OCI-LY7 (cell line): Measurements from ENCODE around the gene SHTN1.

Experiments
- EZH2phosphoT487 ChIP-seq: fragments of 200-600 bp; sonication (generic); IDR thresholded peaks from 2 replicates; pipeline ENCODE4 v1.6.1; 2018; ENCODE audit warnings: low read depth, borderline replicate concordance, mild to moderate bottlenecking, mixed run types, antibody characterized with exemption, low read length, moderate library complexity, mixed read lengths
- TF ChIP-seq, protein P1 (sequence below): fragments of 200-600 bp; sonication (generic); conservative IDR thresholded peaks from 2 replicates; pipeline ENCODE4 v1.5.1; 2014; ENCODE audit warnings: mild to moderate bottlenecking, antibody characterized with exemption, low read length, moderate library complexity, mixed read lengths

DNA sequence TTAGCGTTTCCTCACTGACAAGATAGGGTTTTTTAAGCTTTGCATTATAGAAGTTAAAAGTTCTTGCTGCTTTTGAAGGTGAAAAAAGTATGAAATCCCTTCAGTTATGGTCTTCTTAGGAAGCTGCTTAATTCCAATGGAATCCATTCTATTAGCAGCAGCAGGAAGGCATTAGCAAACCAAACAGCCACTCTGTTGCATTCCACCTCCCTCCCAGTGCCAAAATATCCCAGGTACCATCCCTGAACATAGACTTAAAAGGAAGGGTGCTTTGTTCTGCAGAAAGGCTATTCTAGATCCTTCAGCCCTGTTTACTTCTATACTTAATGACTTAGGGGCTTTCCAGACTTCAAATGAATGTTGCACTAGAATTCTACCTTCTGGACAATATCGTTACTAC lies 131.9 kb downstream of the SHTN1 start:
- TF ChIP-seq, protein P1, sequence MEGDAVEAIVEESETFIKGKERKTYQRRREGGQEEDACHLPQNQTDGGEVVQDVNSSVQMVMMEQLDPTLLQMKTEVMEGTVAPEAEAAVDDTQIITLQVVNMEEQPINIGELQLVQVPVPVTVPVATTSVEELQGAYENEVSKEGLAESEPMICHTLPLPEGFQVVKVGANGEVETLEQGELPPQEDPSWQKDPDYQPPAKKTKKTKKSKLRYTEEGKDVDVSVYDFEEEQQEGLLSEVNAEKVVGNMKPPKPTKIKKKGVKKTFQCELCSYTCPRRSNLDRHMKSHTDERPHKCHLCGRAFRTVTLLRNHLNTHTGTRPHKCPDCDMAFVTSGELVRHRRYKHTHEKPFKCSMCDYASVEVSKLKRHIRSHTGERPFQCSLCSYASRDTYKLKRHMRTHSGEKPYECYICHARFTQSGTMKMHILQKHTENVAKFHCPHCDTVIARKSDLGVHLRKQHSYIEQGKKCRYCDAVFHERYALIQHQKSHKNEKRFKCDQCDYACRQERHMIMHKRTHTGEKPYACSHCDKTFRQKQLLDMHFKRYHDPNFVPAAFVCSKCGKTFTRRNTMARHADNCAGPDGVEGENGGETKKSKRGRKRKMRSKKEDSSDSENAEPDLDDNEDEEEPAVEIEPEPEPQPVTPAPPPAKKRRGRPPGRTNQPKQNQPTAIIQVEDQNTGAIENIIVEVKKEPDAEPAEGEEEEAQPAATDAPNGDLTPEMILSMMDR = no peak
- no peak for TF ChIP-seq EZH2phosphoT487
